OCI-LY7 (cell line): ENCODE data around the gene ZNRF1. TPM values are rescaled to one million over a fixed set of nuclear protein-coding genes. Genes with fewer than 3 reads are reported as not detected.

ENCODE experiments used
- BruUV-seq: library from RNA; stranded (reverse); fragments of 400-500 nt; replicated peaks from 2 replicates; lab custom pipeline; 2021; lab: Mats Ljungman, UMichigan
- CTCF ChIA-PET: fragments of 300-600 bp; sonication (Branson Sonifier 250); formaldehyde crosslinking; loops from one replicate; lab custom pipeline; 2022; ENCODE audit warnings: antibody characterized with exemption; ENCODE audit not compliant: unreplicated experiment; lab: Charles Lee
- POLR2A ChIA-PET: fragments of 300-600 bp; sonication (Branson Sonifier 250); formaldehyde crosslinking; loops from one replicate; lab custom pipeline; 2022; ENCODE audit warnings: antibody characterized with exemption; lab: Charles Lee
- DNase-seq: peaks from one replicate; pipeline ENCODE4 v3.0.0-alpha.2; 2015; ENCODE audit warnings: low spot score
- H2AFZ ChIP-seq: fragments of 200-600 bp; sonication (generic), shearing (Covaris generic); 2 replicates; pipeline ENCODE4 v1.6.1; 2014; ENCODE audit warnings: mild to moderate bottlenecking, antibody characterized with exemption, low read length, moderate library complexity
- H3K27ac ChIP-seq: fragments of 200-600 bp; sonication (generic); 2 replicates; pipeline ENCODE4 v1.5.1; 2014; ENCODE audit warnings: mixed run types, low read depth, mild to moderate bottlenecking, moderate library complexity, low read length, inconsistent platforms; ENCODE audit not compliant: poor library complexity, severe bottlenecking
- H3K36me3 ChIP-seq: fragments of 200-600 bp; sonication (generic); 2 replicates; pipeline ENCODE4 v1.6.1; 2014; ENCODE audit warnings: mild to moderate bottlenecking, antibody characterized with exemption, low read length, moderate library complexity, mixed read lengths; ENCODE audit not compliant: insufficient read depth
- H3K4me1 ChIP-seq: fragments of 200-600 bp; sonication (generic); 2 replicates; pipeline ENCODE4 v1.5.1; 2014; ENCODE audit warnings: mild to moderate bottlenecking, low read length; ENCODE audit not compliant: insufficient read depth, poor library complexity, severe bottlenecking
- H3K4me2 ChIP-seq: fragments of 200-600 bp; sonication (generic); 2 replicates; pipeline ENCODE4 v1.6.1; 2014; ENCODE audit warnings: mild to moderate bottlenecking, low read length
- H3K4me3 ChIP-seq: fragments of 200-600 bp; sonication (generic); 2 replicates; pipeline ENCODE4 v1.5.1; 2014; ENCODE audit warnings: mild to moderate bottlenecking, low read depth, low read length; ENCODE audit not compliant: poor library complexity, severe bottlenecking
- H3K79me2 ChIP-seq: fragments of 200-600 bp; sonication (generic); 2 replicates; pipeline ENCODE4 v1.6.1; 2016; ENCODE audit warnings: low read depth, mild to moderate bottlenecking, low read length, moderate library complexity, mixed read lengths; ENCODE audit not compliant: insufficient read depth
- H3K9me2 ChIP-seq: fragments of 200-600 bp; sonication (generic); 2 replicates; pipeline ENCODE4 v1.6.1; 2016; ENCODE audit warnings: mild to moderate bottlenecking, low read length, mixed read lengths; ENCODE audit not compliant: insufficient read depth
- H3K9me3 ChIP-seq: fragments of 200-600 bp; sonication (generic); 2 replicates; pipeline ENCODE4 v1.6.1; 2014; ENCODE audit warnings: mild to moderate bottlenecking, mixed run types, low read length, mixed read lengths
- H4K20me1 ChIP-seq: fragments of 200-600 bp; sonication (generic); 2 replicates; pipeline ENCODE4 v1.6.1; 2014; ENCODE audit warnings: mild to moderate bottlenecking, antibody characterized with exemption, low read length, moderate library complexity, mixed read lengths; ENCODE audit not compliant: insufficient read depth
- CTCF ChIP-seq: fragments of 200-600 bp; sonication (generic); conservative IDR thresholded peaks from 2 replicates; pipeline ENCODE4 v1.5.1; 2014; ENCODE audit warnings: mild to moderate bottlenecking, antibody characterized with exemption, low read length, moderate library complexity, mixed read lengths
- EZH2phosphoT487 ChIP-seq: fragments of 200-600 bp; sonication (generic); IDR thresholded peaks from 2 replicates; pipeline ENCODE4 v1.6.1; 2018; ENCODE audit warnings: low read depth, borderline replicate concordance, mild to moderate bottlenecking, mixed run types, antibody characterized with exemption, low read length, moderate library complexity, mixed read lengths
- intact Hi-C: fragments of 100-400 bp; cut with micrococcal nuclease; formaldehyde crosslinking; loops from one replicate; pipeline ENCODE4 v1.10.0; 2022; ENCODE audit not compliant: unreplicated experiment
- total RNA-seq, 2 experiments: library from RNA; depleted of rRNA in 1 of 2; stranded (reverse); fragments of >200 nt in 1 of 2; shearing (Covaris generic) in 1 of 2; gene quantifications; 2 replicates each; pipeline ENCODE4 v1.2.3, GENCODE V29; 2014 to 2022

ZNRF1 gene
- total RNA-seq, 2 experiments from 2014 or later: 11.8 to 23.7 TPM

GRCh38 chr16:74991268-74991592 is 7.6 kb upstream of the ZNRF1 start:
- intact Hi-C loops: no loop called here
- ChIA-PET POLR2A (no interaction called here), CTCF (no interaction called here)
- no peak for DNase-seq
- H3K9me3 ChIP-seq: no peaks in the 10 kb centered on the region
- H3K36me3 ChIP-seq: no peaks in the 10 kb centered on the region
- BruUV-seq: no TSS peak
- H3K9me2 ChIP-seq: no peaks in the 10 kb centered on the region
- TF ChIP-seq EZH2phosphoT487 (no peak), CTCF (no peak)
- no peak overlapping the region for H3K4me3 ChIP-seq
- H3K4me1 ChIP-seq: no peaks in the 10 kb centered on the region
- no peak overlapping the region for H2AFZ ChIP-seq
- no peaks in the 10 kb centered on the region for H3K79me2 ChIP-seq
- no peaks in the 10 kb centered on the region for H4K20me1 ChIP-seq
- no peak overlapping the region for H3K27ac ChIP-seq
- no peak overlapping the region for H3K4me2 ChIP-seq

GRCh38 chr16:74991593-74992403 is 7.0 kb upstream of the ZNRF1 start:
- Histone ChIP-seq H3K9me3 (no peaks in the 10 kb centered on the region), H4K20me1 (no peaks in the 10 kb centered on the region), H3K36me3 (no peaks in the 10 kb centered on the region), H3K4me2 (no peak overlapping the region), H3K79me2 (no peaks in the 10 kb centered on the region), H3K4me1 (no peaks in the 10 kb centered on the region), H3K4me3 (no peak overlapping the region), H3K9me2 (no peaks in the 10 kb centered on the region), H2AFZ (no peak overlapping the region), H3K27ac (no peak overlapping the region)
- POLR2A ChIA-PET: no interaction called here
- no peak for DNase-seq
- CTCF ChIA-PET: no interaction called here
- no peak for TF ChIP-seq CTCF
- no peak for TF ChIP-seq EZH2phosphoT487
- BruUV-seq: no TSS peak
- intact Hi-C loops: no loop called here

- no peak for DNase-seq
- no peak overlapping the region for H2AFZ ChIP-seq
- intact Hi-C loops: no loop called here
- no TSS peak for BruUV-seq
- ChIA-PET POLR2A (interaction anchor here (0.5 to 3.5 kb wide), 3 partner anchors 10 to 117 kb away, joined by 3 to 19 read pairs (median 6); partner anchors contain the start of gene WDR59), CTCF (interaction anchor here (1.3 kb wide), 1 partner anchor 115 kb away, joined by 3 read pairs; no protein-coding TSS in a partner anchor)
- 0 out of 2 replicates have a peak, but pooled peaks cover 6% of the 10 kb centered on the region for H4K20me1 ChIP-seq
- no peaks in the 10 kb centered on the region for H3K79me2 ChIP-seq
- no peak overlapping the region for H3K4me3 ChIP-seq
- H3K9me3 ChIP-seq: no peaks in the 10 kb centered on the region
- H3K9me2 ChIP-seq: no peaks in the 10 kb centered on the region
- TF ChIP-seq EZH2phosphoT487 (no peak), CTCF (no peak)
- H3K27ac ChIP-seq: no peak overlapping the region
- H3K4me2 ChIP-seq: no peak overlapping the region
- H3K4me1 ChIP-seq: peaks cover 23% of the 10 kb centered on the region
- no peaks in the 10 kb centered on the region for H3K36me3 ChIP-seq
Measured at GRCh38 chr16:74995986-74996385, 2.8 kb upstream of the ZNRF1 start.
